Testis (tissue), 3 donors: ENCODE measurements around the gene NUBPL. TPM values are rescaled to one million over a fixed set of nuclear protein-coding genes. Genes with fewer than 3 reads are reported as not detected.
"Not testable (repeated sequence)": the region's sequence is repeated elsewhere in the genome, so short reads cannot be mapped to it uniquely, and the experiment has no call there.

Source experiments
- DNase-seq: peaks from one replicate; pipeline ENCODE4 v3.0.0-alpha.2; 2019
- H3K27ac ChIP-seq, 2 donors: fragments of 200-600 bp; sonication (generic); one replicate each; pipeline ENCODE4 v1.5.1; 2019
- H3K27me3 ChIP-seq: fragments of 200-600 bp; sonication (generic); one replicate; pipeline ENCODE4 v1.5.1; 2019
- H3K36me3 ChIP-seq: fragments of 200-600 bp; sonication (generic); one replicate; pipeline ENCODE4 v1.5.1; 2017; ENCODE audit warnings: low read depth; ENCODE audit errors: missing control alignments
- H3K4me1 ChIP-seq: fragments of 200-600 bp; sonication (generic); one replicate; pipeline ENCODE4 v1.5.1; 2019
- H3K4me3 ChIP-seq, 2 donors: fragments of 200-600 bp; sonication (generic); one replicate each; pipeline ENCODE4 v1.5.1; 2017 to 2019
- H3K9me3 ChIP-seq: fragments of 200-600 bp; sonication (generic); one replicate; pipeline ENCODE4 v1.5.1; 2017
- POLR2A ChIP-seq: fragments of 450-650 bp; IDR thresholded peaks from one replicate; pipeline ENCODE4 v1.6.1; 2017; ENCODE audit warnings: antibody characterized with exemption, mild to moderate bottlenecking, moderate library complexity
- WGBS, 2 donors: methylation state at CpG; one replicate each; pipeline ENCODE4 v1.1.5; 2018; 5-methylcytosine and 5-hydroxymethylcytosine counted together
- intact Hi-C: fragments of 100-400 bp; cut with DNase I; formaldehyde crosslinking; loops from one replicate; pipeline ENCODE4 v1.15.1; 2023; ENCODE audit warnings: low total_unique reads
- polyA plus RNA-seq: library from polyadenylated mRNA; stranded (reverse); fragments of 350-450 nt; fragmentation: Illumina TruSeq; extraction: RNeasy Lipid Tissue Mini Kit (QIAGEN cat#74804); gene quantifications from one replicate; pipeline ENCODE4 v1.2.3, GENCODE V29; 2014; ENCODE audit warnings: low read depth, low replicate concordance; ENCODE audit not compliant: insufficient read depth
- total RNA-seq, 2 donors: library from RNA; depleted of rRNA; stranded (reverse); fragments of >200 nt; gene quantifications; one replicate each; pipeline ENCODE4 v1.2.3, GENCODE V29; 2016
- TF ChIP-seq, protein P1 (sequence below), 3 experiments: fragments of 450-650 bp in 2 of 3; fragments of 200-600 bp in 1 of 3; sonication (generic) in 1 of 3; IDR thresholded peaks; one replicate each; pipeline ENCODE4 v1.5.1; 2016 to 2019; ENCODE audit warnings: antibody characterized with exemption in 3 of 3, mild to moderate bottlenecking in 2 of 3, moderate library complexity in 1 of 3

The NUBPL gene
- total and polyA plus RNA-seq, 3 donors from 2014 or later = 7.8 to 25.0 (median 19.8) TPM

DNA sequence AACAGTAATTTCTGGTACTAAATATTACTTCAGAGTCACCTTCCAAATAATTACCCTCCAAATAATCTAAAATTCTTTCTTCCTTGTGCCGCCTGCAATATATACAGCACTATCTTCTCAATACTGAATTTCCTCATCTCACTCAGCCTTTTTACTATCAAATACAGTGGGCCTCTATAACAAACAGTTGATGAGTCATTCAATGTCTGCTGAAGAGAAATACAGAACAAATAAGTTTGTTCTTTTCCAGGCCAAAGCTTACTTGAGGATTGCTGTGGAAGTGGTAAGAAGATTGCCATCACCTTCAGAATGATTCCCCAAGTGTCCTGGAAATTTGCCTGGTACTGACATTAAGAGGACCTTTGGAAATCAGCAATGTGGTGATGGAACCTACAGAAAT lies 297.7 kb downstream of the NUBPL start:
- H3K27ac ChIP-seq = no peak overlapping the region
- no peaks in the 10 kb centered on the region for H3K27me3 ChIP-seq
- H3K4me3 ChIP-seq = no peak overlapping the region
- H3K36me3 ChIP-seq = no peaks in the 10 kb centered on the region
- DNase-seq = no peak
- WGBS, 2 donors = 81 to 97% methylated on average over 1 of the region's 1 CpG
- TF ChIP-seq, protein P1, sequence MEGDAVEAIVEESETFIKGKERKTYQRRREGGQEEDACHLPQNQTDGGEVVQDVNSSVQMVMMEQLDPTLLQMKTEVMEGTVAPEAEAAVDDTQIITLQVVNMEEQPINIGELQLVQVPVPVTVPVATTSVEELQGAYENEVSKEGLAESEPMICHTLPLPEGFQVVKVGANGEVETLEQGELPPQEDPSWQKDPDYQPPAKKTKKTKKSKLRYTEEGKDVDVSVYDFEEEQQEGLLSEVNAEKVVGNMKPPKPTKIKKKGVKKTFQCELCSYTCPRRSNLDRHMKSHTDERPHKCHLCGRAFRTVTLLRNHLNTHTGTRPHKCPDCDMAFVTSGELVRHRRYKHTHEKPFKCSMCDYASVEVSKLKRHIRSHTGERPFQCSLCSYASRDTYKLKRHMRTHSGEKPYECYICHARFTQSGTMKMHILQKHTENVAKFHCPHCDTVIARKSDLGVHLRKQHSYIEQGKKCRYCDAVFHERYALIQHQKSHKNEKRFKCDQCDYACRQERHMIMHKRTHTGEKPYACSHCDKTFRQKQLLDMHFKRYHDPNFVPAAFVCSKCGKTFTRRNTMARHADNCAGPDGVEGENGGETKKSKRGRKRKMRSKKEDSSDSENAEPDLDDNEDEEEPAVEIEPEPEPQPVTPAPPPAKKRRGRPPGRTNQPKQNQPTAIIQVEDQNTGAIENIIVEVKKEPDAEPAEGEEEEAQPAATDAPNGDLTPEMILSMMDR (IDR thresholded peaks at IDR 0.05) = no peak
- no peak for TF ChIP-seq POLR2A
- intact Hi-C loops = no loop called here
- H3K9me3 ChIP-seq = no peaks in the 10 kb centered on the region
- no peaks in the 10 kb centered on the region for H3K4me1 ChIP-seq

DNA sequence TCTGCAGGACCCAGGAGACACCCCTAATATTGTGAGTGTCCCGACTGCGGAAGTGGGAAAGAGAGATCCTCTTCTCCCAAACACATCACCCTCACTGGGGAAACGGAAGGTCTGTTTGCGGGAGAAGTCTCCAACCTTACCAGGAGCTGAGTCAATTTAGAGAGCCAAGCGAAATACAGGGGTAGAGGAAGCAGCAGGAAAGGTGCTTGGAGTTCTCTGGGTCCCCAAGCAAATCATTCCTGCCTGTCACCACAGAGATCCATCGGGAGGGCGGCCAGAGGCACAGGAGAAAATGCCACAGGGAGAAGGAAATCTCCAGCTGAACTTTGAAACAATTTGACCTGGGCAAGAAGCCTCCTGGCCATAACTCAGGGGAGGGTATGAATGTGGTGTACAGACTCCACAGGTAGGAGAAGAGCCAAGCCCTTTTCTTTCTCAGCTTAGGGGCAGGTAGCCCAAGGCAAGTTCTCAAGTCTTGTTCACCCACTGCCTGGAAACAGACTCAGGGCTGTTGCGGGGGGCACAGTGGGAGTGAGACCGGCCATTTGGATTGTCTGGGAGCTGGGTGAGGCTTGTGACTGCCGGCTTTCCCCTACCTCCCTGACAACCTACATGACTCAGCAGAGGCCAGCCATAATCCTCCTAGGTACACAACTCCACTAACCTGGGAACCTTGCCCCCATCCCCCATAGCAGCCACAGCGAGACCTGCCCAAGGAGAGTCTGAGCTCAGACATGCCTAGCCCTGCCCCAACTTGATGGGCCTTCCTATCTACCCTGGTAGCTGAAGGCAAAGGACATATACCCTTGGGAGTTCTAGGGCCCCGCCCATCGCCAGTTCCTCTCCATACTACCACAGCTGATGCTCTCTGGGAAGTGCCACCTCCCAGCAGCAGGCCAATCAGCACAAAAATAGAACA lies 304.0 kb downstream of the NUBPL start:
- no peak overlapping the region for H3K4me3 ChIP-seq
- H3K4me1 ChIP-seq = no peaks in the 10 kb centered on the region
- 75 to 86% methylated on average over 9 to 13 of the region's 13 CpGs for WGBS, 2 donors
- H3K27ac ChIP-seq = no peak overlapping the region
- TF ChIP-seq POLR2A = no peak
- TF ChIP-seq, protein P1 (IDR thresholded peaks at IDR 0.05) = no peak
- DNase-seq = no peak
- no peaks in the 10 kb centered on the region for H3K27me3 ChIP-seq
- H3K36me3 ChIP-seq = no peaks in the 10 kb centered on the region
- no peaks in the 10 kb centered on the region for H3K9me3 ChIP-seq
- intact Hi-C loops = no loop called here

DNA sequence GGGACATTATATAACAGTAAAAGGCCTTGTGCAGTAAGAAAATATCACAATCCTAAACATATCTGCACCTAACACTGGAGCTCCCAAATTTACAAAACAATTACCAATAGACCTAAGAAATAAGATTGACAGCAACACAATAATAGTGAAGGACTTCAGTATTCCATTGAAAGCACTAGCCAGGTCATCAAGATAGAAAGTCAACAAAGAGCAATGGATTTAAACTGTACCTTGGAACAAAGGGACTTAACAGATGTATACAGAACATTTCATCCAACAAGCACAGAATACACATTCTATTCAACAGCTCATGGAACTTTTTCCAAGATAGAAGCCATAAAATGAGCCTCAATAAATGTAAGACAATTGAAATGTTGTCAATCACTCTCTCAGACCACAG lies 306.4 kb downstream of the NUBPL start:
- DNase-seq = no peak
- no peak overlapping the region for H3K4me3 ChIP-seq
- no peaks in the 10 kb centered on the region for H3K9me3 ChIP-seq
- intact Hi-C loops = no loop called here
- TF ChIP-seq, protein P1 (IDR thresholded peaks at IDR 0.05) = no peak
- TF ChIP-seq POLR2A = no peak
- no peak overlapping the region for H3K27ac ChIP-seq
- H3K4me1 ChIP-seq = no peaks in the 10 kb centered on the region
- H3K27me3 ChIP-seq = no peaks in the 10 kb centered on the region
- no peaks in the 10 kb centered on the region for H3K36me3 ChIP-seq

DNA sequence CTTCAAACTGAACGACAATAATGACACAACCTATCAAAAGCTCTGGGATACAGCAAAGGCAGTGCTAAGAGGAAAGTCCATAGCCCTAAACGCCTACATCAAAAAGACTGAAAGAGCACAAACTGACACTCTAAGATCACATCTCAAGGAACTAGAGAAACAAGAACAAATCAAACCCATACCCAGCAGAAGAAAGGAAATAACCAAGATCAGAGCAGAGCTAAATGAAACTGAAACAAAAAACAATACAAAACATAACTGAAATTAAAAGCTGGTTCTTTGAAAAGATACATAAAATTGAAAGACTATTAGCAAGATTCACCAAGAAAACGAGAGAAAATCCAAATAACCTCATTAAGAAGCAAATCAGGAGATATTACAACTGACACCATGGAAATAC lies 306.9 kb downstream of the NUBPL start:
- H3K9me3 ChIP-seq, H3K4me1 ChIP-seq, H3K36me3 ChIP-seq, DNase-seq, H3K27ac ChIP-seq, H3K4me3 ChIP-seq, H3K27me3 ChIP-seq, intact Hi-C loops: not testable (repeated sequence)
- 72 to 93% methylated on average over 3 of the region's 3 CpGs for WGBS, 2 donors

DNA sequence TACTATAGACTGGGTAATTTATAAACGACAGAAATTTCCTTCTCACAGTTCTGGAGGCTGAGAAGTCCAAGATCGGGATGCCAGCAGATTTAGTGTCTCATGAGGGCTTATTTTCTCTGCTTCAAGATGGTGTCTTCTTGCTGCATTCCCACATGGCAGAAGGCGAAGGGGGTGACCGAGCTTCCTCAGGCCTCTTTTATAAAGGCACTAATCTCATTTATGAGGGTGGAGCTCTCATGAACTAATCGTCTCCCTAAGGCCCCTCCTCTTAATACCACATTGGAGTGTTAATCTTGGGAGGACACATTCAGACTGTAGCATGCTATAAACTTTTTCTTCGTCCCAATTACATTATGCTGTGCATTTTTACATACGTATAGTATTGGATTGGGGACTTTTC lies 315.5 kb downstream of the NUBPL start:
- Histone ChIP-seq H3K4me3 (no peak overlapping the region), H3K36me3 (no peaks in the 10 kb centered on the region), H3K4me1 (no peaks in the 10 kb centered on the region), H3K27me3 (no peaks in the 10 kb centered on the region), H3K9me3 (no peaks in the 10 kb centered on the region), H3K27ac (peak overlapping the region in 1 of 2 donors; percentile 57)
- intact Hi-C loops = no loop called here
- 84 to 87% methylated on average over 7 of the region's 7 CpGs for WGBS, 2 donors
- no peak for DNase-seq
- TF ChIP-seq, protein P1 (IDR thresholded peaks at IDR 0.05) = no peak
- TF ChIP-seq POLR2A = no peak
